Skeletal muscle cell (primary cell): Measurements from ENCODE around the gene COL6A2.

Source experiments
- DNase-seq: peaks from one replicate; pipeline ENCODE4 v3.0.0-alpha.2; 2010; ENCODE audit warnings: low read depth
- H3K4me3 ChIP-seq: 2 replicates; pipeline ENCODE4 v1.5.1; 2011; ENCODE audit warnings: low read depth, mild to moderate bottlenecking, control low read depth, low read length, moderate library complexity

COL6A2 gene

DNA sequence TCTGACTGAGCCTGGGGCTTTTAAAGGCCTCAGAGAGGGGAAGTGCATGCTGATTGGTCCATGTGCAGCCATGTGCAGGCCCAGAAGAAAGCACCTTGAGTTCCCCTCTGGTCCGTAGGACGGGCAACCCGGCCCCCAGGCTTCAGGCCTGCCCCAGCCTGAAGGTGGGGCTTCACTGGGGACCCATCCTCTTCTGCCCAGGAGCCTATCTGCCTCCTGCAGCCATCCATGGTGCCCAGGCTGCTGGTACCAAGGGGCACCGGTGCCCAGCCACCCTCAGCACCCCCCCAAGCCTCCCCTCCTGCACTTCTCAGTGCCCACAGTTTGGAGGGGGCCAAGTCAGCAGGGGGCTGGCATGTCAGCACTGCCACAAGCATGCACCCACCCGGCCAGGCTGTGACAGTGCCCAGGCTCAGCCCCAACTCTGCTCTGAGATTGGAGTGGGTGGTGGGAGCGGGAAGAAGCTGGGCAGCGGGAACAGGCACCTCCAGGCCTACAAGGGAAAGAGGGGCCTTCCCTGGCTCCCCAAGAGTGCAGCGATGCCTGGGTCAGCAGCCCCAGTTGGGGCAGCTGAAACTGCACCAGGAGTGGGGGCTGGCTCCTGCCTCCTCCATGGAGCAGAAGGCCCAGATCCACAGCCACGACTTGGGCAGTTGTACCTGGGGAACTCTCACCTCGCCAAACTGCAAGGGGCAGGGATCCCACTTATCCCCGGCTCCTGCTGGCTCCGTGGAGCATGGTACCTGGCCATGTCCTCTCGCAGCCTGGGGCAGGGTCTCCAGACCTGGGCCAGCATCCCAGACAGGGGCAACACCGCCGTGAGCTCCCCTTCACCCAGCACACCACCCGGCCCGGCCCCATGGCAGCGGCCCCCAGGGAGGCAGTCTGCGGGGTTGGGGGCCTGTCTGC is 11.7 kb downstream of the COL6A2 start:
- DNase-seq = no peak
- no peak overlapping the region for H3K4me3 ChIP-seq

- no peak overlapping the region for H3K4me3 ChIP-seq
- no peak for DNase-seq
Observed at GRCh38 chr21:46110499-46111192, 12.7 kb downstream of the COL6A2 start.

- no peak for DNase-seq
Observed at GRCh38 chr21:46111193-46111571, 13.3 kb downstream of the COL6A2 start.

GRCh38 chr21:46111857-46112724 is 14.2 kb downstream of the COL6A2 start:
- no peak for DNase-seq

More at GRCh38 chr21:46111193-46111571, 13.3 kb downstream of the COL6A2 start:
- no peak overlapping the region for H3K4me3 ChIP-seq

DNA sequence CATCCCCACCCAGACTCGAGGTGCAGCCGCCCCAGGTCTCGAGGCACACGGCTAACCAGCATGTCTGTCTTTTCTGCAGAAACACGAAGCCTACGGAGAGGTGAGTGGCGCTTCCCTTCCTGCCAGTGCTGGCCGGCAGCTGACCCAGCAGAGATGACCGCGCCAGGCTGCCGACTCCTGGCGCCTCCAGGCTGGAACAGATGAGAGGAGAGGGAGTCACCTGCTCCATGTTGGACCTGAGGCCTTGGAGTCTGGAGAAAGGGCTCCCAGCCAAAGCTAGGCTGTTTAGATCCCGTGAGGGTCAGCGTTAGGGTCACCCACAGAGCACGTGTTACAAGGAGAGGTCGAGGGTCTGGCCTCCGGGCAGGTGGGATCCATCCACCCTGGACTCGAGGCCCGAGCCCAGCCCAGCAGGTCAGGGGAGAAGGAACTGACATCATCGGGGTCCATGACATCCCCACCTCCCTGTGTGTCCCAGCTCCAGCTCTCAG is 14.9 kb downstream of the COL6A2 start:
- no peak overlapping the region for H3K4me3 ChIP-seq
- no peak for DNase-seq

More at GRCh38 chr21:46111857-46112724, 14.2 kb downstream of the COL6A2 start:
- H3K4me3 ChIP-seq = no peak overlapping the region

- no peak overlapping the region for H3K4me3 ChIP-seq
- no peak for DNase-seq
Observed at GRCh38 chr21:46113497-46114176, 15.7 kb downstream of the COL6A2 start.

DNA sequence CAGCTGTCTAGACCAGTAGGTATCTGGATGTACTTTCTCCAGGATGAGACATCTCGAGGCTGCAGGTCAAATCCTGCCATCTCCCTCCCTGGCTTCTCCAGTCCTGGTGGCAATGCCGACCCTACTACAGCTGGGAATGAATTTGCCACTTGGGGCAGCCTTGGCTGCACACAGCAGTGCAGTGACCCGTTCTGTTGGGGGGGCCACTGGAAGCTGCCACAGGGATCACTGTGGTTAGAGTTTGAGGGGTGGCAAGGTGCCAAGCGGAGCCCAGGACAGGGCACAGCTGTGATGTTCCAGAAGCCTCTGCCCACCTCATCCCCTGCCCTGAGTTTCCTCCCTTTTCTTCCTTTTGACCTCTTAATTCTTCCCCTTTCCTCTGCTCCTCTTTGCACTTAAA is 17.1 kb downstream of the COL6A2 start:
- DNase-seq = no peak
- no peak overlapping the region for H3K4me3 ChIP-seq

GRCh38 chr21:46115441-46116188 is 17.7 kb downstream of the COL6A2 start:
- DNase-seq = no peak

GRCh38 chr21:46116189-46116775 is 18.4 kb downstream of the COL6A2 start:
- no peak for DNase-seq
- no peak overlapping the region for H3K4me3 ChIP-seq

More at GRCh38 chr21:46115441-46116188, 17.7 kb downstream of the COL6A2 start:
- no peak overlapping the region for H3K4me3 ChIP-seq

DNA sequence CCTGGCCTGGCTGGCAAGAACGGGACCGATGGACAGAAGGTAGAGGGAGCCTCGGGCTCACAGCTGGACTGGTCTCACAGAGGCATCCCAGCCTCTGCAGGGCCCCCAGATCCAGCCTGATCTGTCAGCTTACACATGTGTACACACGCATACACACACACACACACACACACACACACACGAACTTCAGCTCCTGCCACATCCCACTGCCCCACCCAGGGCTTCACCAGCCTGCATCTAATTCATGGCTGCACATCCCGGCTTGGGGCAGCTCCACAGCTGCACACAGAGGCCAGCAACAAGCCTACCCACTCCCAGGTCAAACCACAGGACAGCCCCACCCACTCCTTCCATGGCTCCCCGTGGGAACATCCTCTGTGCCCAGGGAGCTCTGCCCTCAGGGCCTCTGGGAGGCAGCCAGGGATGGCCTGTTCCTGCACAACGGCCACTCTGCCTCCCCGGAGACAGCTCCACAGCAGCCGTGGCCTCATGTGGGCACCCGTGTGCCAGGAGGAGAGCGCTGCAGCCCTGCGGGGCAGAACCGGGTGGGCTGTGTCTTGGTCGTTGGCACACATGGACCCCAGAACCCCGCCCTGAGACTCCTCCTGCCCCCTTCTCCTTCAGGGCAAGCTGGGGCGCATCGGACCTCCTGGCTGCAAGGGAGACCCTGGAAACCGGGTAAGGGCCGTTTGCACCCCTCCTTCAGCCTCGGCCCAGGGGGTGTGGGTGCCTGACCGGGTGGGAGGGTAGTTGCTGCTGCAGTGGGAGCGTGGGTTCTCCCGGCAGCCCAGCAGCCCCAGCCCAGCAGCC is 19.1 kb downstream of the COL6A2 start:
- no peak for DNase-seq
- H3K4me3 ChIP-seq = no peak overlapping the region

- H3K4me3 ChIP-seq = no peak overlapping the region
- DNase-seq = no peak
Observed at GRCh38 chr21:46117586-46118315, 19.8 kb downstream of the COL6A2 start.

GRCh38 chr21:46118316-46119143 is 20.6 kb downstream of the COL6A2 start:
- no peak for DNase-seq
- no peak overlapping the region for H3K4me3 ChIP-seq

- no peak for DNase-seq
- no peak overlapping the region for H3K4me3 ChIP-seq
Observed at GRCh38 chr21:46119144-46119636, 21.3 kb downstream of the COL6A2 start.

- DNase-seq = no peak
- H3K4me3 ChIP-seq = no peak overlapping the region
Observed at GRCh38 chr21:46119637-46120271, 21.8 kb downstream of the COL6A2 start.
